HepG2 (cell line): ENCODE data around the gene PAQR5. TPM values are rescaled to one million over a fixed set of nuclear protein-coding genes. Genes with fewer than 3 reads are reported as not detected.
A peak's percentile ranks its signal among the peaks of the same experiment; 100 is the strongest.

Experiments used
- CEBPB ChIP-seq: IDR thresholded peaks from 2 replicates; pipeline ENCODE4 v1.6.1; 2011; ENCODE audit warnings: low read depth, low read length, improper control_type of control experiment, borderline replicate concordance
- CENPX ChIP-seq: sonication (generic); formaldehyde crosslinking; IDR thresholded peaks from 2 replicates; pipeline ENCODE4 v1.9.0; 2021; ENCODE audit warnings: mild to moderate bottlenecking, missing genetic modification reagents, moderate library complexity
- DR1 ChIP-seq: sonication (generic); formaldehyde crosslinking; IDR thresholded peaks from 2 replicates; pipeline ENCODE4 v1.8.0; 2021; ENCODE audit warnings: mild to moderate bottlenecking, missing genetic modification reagents, inconsistent platforms
- FOXJ3 ChIP-seq: sonication (generic); formaldehyde crosslinking; IDR thresholded peaks from 2 replicates; pipeline ENCODE4 v1.4.0; 2020; ENCODE audit warnings: missing genetic modification reagents, mild to moderate bottlenecking, borderline replicate concordance
- GATA4 ChIP-seq: sonication (generic); IDR thresholded peaks from 2 replicates; pipeline ENCODE4 v1.6.1; 2016; ENCODE audit warnings: antibody characterized with exemption, low read depth, borderline replicate concordance
- HOXA3 ChIP-seq: sonication (generic); formaldehyde crosslinking; IDR thresholded peaks from 2 replicates; pipeline ENCODE4 v1.5.0; 2020; ENCODE audit warnings: missing genetic modification reagents
- KDM3A ChIP-seq: IDR thresholded peaks from 2 replicates; pipeline ENCODE4 v1.6.1; 2018; ENCODE audit warnings: low read depth, missing compliant biosample characterization
- KLF9 ChIP-seq: IDR thresholded peaks from 2 replicates; pipeline ENCODE4 v1.6.1; 2016; ENCODE audit warnings: low read depth
- NCOA1 ChIP-seq: sonication (generic); formaldehyde crosslinking; IDR thresholded peaks from 2 replicates; pipeline ENCODE4 v1.9.0; 2021; ENCODE audit warnings: missing genetic modification reagents
- NR2F2 ChIP-seq: IDR thresholded peaks from 2 replicates; pipeline ENCODE4 v1.6.1; 2012; ENCODE audit warnings: low read depth, inconsistent platforms, borderline replicate concordance
- PRMT3 ChIP-seq: sonication (generic); formaldehyde crosslinking; IDR thresholded peaks from 2 replicates; pipeline ENCODE4 v1.8.1; 2022; ENCODE audit warnings: low read depth, mild to moderate bottlenecking, moderate library complexity, missing genetic modification reagents, borderline replicate concordance
- SP1 ChIP-seq, 2 experiments: fragments of 450-650 bp in 1 of 2; sonication (generic) in 1 of 2; formaldehyde crosslinking in 1 of 2; IDR thresholded peaks; 2 replicates each; pipeline versions ENCODE4 v1.4.0 to v1.6.1; 2016 to 2020; ENCODE audit warnings: missing genetic modification reagents in 1 of 2
- SRSF4 ChIP-seq: fragments of 200-400 bp; formaldehyde crosslinking; IDR thresholded peaks from one replicate; pipeline ENCODE4 v1.6.1; 2018; ENCODE audit warnings: mild to moderate bottlenecking, low read depth, low read length, moderate library complexity; ENCODE audit not compliant: poor library complexity, severe bottlenecking
- TRAFD1 ChIP-seq: sonication (generic); formaldehyde crosslinking; IDR thresholded peaks from 2 replicates; pipeline ENCODE4 v1.5.1; 2020; ENCODE audit warnings: missing genetic modification reagents, mild to moderate bottlenecking, borderline replicate concordance
- ZFY ChIP-seq: sonication (generic); formaldehyde crosslinking; IDR thresholded peaks from 2 replicates; pipeline ENCODE4 v1.4.0; 2020; ENCODE audit warnings: missing genetic modification reagents
- ZMYM2 ChIP-seq: sonication (generic); formaldehyde crosslinking; IDR thresholded peaks from 2 replicates; pipeline ENCODE4 v1.8.0; 2022; ENCODE audit warnings: mild to moderate bottlenecking, missing genetic modification reagents
- ZNF281 ChIP-seq: sonication (generic); formaldehyde crosslinking; IDR thresholded peaks from 2 replicates; pipeline ENCODE4 v1.4.0; 2020; ENCODE audit warnings: missing genetic modification reagents, borderline replicate concordance
- ZNF431 ChIP-seq: sonication (generic); formaldehyde crosslinking; IDR thresholded peaks from 2 replicates; pipeline ENCODE4 v1.9.0; 2022; ENCODE audit warnings: missing genetic modification reagents, low read depth, mild to moderate bottlenecking, borderline replicate concordance
- ZNF724P ChIP-seq: sonication (generic); formaldehyde crosslinking; IDR thresholded peaks from 2 replicates; pipeline ENCODE4 v1.8.0; 2022; ENCODE audit warnings: missing genetic modification reagents, borderline replicate concordance
- polyA plus RNA-seq, 8 experiments: library from polyadenylated mRNA; depleted of rRNA in 3 of 8; stranded (reverse) in 7 of 8; unstranded in 1 of 8; fragments of >200 nt; fragmentation: Illumina TruSeq in 4 of 8; extraction: Trizol in 4 of 8; gene quantifications; 2 replicates each; pipeline versions ENCODE4 v1.2.1 to v1.2.3, GENCODE V29; 2011 to 2016; ENCODE audit warnings: low read depth in 4 of 8, missing spikeins in 1 of 8, mixed read lengths in 1 of 8; ENCODE audit not compliant: insufficient read depth in 1 of 8
- total RNA-seq, 5 experiments: library from RNA; depleted of rRNA; stranded (reverse); fragments of >200 nt; fragmentation: Illumina TruSeq; extraction: Trizol; gene quantifications; 2 replicates each; pipeline ENCODE4 v1.2.3, GENCODE V29; 2016; ENCODE audit warnings: low read depth in 1 of 5
- TF ChIP-seq, protein P1 (sequence below): sonication (generic); formaldehyde crosslinking; IDR thresholded peaks from 2 replicates; pipeline ENCODE4 v1.9.0; 2022; ENCODE audit warnings: low read depth, missing genetic modification reagents

The PAQR5 gene
- total and polyA plus RNA-seq, 2 of the 13 experiments (the other 11 are each of a cell fraction or from before 2014, with no cell fraction given) = 0.53 to 1.3 TPM

GRCh38 chr15:69413822-69414700 is 115.3 kb downstream of the PAQR5 start, which contains the start of gene KIF23 (continued):
- TF ChIP-seq TRAFD1 (CRISPR knock-in tag) (no peak), ZNF431 (no peak), NCOA1 (CRISPR knock-in tag) (no peak), GATA4 (0 out of 2 replicates have a peak, but pooled peaks have one; percentile 10), SRSF4 (no peak), NR2F2 (0 out of 2 replicates have a peak, but pooled peaks have one; percentile 7), SP1 (IDR thresholded peaks at IDR 0.05) (no peak), SP1 (CRISPR knock-in tag; IDR thresholded peaks at IDR 0.05) (peak; percentile 27; the same call in 1 of the 2 replicates), CENPX (no peak), CEBPB (no peak), ZMYM2 (CRISPR knock-in tag) (0 out of 2 replicates have a peak, but pooled peaks have one; percentile 57), KLF9 (CRISPR knock-in tag) (no peak), KDM3A (CRISPR knock-in tag) (no peak), DR1 (CRISPR knock-in tag) (peak; percentile 42; the same call in 1 of the 2 replicates), ZNF281 (CRISPR knock-in tag) (no peak), FOXJ3 (CRISPR knock-in tag) (no peak), PRMT3 (CRISPR knock-in tag) (0 out of 2 replicates have a peak, but pooled peaks have one; percentile 96), ZNF724P (peak; percentile 90; the same call in 1 of the 2 replicates), ZFY (CRISPR knock-in tag) (peak; percentile 93), HOXA3 (CRISPR knock-in tag) (peak; percentile 81; the same call in 1 of the 2 replicates)
- TF ChIP-seq, protein P1, sequence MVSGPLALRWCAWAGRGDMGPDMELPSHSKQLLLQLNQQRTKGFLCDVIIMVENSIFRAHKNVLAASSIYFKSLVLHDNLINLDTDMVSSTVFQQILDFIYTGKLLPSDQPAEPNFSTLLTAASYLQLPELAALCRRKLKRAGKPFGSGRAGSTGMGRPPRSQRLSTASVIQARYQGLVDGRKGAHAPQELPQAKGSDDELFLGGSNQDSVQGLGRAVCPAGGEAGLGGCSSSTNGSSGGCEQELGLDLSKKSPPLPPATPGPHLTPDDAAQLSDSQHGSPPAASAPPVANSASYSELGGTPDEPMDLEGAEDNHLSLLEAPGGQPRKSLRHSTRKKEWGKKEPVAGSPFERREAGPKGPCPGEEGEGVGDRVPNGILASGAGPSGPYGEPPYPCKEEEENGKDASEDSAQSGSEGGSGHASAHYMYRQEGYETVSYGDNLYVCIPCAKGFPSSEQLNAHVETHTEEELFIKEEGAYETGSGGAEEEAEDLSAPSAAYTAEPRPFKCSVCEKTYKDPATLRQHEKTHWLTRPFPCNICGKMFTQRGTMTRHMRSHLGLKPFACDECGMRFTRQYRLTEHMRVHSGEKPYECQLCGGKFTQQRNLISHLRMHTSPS (CRISPR knock-in tag) = no peak
